Choroid plexus epithelial cell (primary cell): ENCODE data around the gene EPDR1.

Experiments
- DNase-seq: peaks from one replicate; pipeline ENCODE4 v3.0.0-alpha.2; 2010; ENCODE audit warnings: low read depth
- H3K4me3 ChIP-seq: 2 replicates; pipeline ENCODE4 v1.5.1; 2011; ENCODE audit warnings: low read depth, mild to moderate bottlenecking, control low read depth, low read length, moderate library complexity
- TF ChIP-seq, protein P1 (sequence below): conservative IDR thresholded peaks from 2 replicates; pipeline ENCODE4 v1.5.1; 2011; ENCODE audit warnings: low read depth, mild to moderate bottlenecking, control low read depth, inconsistent platforms, low read length, moderate library complexity

EPDR1 gene

DNA sequence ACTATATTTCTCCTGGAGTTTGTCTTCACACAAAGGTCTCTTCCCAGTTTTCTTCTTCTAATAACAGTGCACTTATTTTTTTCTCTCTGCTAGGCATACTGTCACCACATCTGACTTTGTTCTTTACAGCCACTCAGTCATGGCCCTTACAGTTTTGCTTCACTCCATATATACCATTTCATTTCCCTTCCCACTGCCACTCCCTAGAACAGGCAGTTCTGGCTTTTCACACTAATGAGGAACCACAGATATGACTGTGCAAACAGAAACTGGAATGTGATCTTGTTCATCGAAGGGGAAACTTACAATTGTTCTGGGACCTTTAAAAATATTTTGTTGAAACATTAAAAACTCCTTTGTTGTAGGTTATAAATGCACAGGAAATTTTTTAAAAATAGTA lies 67.3 kb downstream of the EPDR1 start:
- DNase-seq: peak; percentile 51
- no peak overlapping the region for H3K4me3 ChIP-seq
- TF ChIP-seq, protein P1, sequence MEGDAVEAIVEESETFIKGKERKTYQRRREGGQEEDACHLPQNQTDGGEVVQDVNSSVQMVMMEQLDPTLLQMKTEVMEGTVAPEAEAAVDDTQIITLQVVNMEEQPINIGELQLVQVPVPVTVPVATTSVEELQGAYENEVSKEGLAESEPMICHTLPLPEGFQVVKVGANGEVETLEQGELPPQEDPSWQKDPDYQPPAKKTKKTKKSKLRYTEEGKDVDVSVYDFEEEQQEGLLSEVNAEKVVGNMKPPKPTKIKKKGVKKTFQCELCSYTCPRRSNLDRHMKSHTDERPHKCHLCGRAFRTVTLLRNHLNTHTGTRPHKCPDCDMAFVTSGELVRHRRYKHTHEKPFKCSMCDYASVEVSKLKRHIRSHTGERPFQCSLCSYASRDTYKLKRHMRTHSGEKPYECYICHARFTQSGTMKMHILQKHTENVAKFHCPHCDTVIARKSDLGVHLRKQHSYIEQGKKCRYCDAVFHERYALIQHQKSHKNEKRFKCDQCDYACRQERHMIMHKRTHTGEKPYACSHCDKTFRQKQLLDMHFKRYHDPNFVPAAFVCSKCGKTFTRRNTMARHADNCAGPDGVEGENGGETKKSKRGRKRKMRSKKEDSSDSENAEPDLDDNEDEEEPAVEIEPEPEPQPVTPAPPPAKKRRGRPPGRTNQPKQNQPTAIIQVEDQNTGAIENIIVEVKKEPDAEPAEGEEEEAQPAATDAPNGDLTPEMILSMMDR: no peak

DNA sequence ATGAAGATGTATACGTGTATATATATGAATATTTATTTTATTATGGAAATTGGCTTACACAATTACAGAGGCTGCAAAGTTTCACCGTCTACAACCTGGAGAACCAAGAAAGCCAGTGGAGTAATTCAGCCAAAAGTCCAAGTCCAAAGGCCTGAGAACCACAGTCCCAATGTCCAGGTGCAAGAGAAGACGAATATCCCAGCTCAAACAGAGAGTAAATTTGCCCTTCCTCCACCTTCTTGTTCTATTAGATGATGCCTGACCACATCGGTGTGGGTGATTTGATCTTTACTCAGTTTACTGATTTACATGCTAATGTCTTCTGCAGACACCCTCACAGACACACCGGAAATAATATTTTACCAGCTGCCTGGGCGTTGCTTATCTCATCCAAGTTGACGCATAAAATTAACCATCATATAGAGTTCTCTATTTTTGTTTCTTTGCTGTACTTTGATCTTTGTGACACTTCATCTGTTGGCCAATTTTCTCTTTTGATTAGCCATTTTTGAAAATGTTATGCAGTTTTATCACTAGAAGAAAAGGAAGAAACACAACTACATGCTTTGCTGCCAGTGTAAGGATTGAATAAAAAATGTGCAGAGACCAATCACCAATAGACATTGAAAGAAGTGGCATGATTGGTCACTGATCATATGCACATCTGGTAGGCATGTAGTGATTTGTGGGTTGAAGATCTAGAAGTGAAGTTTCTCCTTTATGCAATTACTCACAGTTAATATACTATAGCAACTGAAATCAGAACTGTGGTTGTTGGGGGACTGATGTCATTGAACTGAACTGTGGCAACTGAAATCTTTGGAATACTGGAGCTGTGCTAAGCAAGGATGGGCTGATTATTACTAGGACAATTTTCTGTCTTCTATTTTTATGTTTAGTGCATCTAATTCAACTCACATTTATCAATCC lies 68.5 kb downstream of the EPDR1 start:
- TF ChIP-seq, protein P1: no peak
- DNase-seq: no peak

DNA sequence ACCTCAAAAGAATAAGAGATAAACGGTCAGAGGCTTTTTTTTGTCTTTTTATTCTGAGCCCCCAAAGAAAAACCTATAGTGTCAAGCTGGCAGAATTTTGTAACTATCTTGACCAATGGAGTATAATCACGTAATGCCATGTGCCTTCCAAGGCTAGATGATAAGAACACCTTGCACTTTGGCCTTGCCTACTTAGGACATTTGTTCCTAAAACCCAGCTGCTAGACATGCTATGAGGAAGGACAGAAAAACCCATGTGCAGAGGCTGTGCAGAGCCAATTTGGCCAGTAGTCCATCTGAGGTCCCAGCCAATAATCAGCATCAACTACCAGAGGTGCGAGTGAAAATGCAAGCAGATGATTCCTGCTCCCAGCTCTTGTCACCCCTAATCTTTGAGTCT lies 69.9 kb downstream of the EPDR1 start:
- no peak for DNase-seq
- TF ChIP-seq, protein P1: no peak

More for the DNA sequence above, 68.5 kb downstream of the EPDR1 start:
- no peak overlapping the region for H3K4me3 ChIP-seq

DNA sequence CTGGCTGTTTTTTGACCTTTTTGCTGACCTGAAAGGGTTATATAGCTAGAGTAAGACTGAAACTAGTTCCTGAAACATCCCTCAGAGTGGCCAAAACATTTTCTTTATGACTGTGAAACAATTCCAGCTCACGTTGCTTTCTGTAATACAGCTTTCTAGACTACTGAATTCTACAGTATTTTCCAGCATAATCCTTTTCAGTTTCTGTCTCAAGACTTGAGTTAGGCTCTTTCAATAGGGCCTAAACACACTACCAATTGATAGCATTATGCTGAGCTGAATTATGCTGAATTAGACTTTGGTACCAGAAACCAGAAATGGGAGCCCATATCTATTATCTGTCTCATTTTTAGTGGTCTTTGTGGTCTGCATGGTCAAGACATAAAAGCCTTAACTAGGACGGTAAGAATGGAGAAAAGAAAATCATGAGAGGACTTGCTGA lies 72.6 kb downstream of the EPDR1 start:
- no peak for DNase-seq
- TF ChIP-seq, protein P1: no peak
- no peak overlapping the region for H3K4me3 ChIP-seq

More for the DNA sequence above, 69.9 kb downstream of the EPDR1 start:
- H3K4me3 ChIP-seq: no peak overlapping the region

DNA sequence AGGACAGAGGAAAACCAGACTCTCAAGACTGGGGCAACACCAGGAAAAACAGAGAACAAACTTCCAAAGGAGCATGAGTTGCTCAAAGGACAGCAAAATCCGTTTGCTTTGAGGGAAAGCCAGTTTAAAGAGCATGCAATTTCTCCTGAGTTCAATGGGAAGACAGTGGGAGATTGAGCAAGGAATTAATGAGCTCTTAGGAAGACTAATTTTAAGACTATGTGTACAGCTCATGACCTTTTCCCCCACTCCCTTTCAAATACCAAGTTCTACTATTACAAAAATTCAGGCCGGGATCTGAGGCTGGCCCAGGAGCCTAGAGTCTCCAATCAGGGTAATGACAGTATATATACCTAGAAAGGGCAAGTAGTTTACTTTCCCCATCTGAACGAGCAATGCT lies 79.2 kb downstream of the EPDR1 start:
- DNase-seq: peak; percentile 34
- TF ChIP-seq, protein P1: no peak
- H3K4me3 ChIP-seq: no peak overlapping the region

DNA sequence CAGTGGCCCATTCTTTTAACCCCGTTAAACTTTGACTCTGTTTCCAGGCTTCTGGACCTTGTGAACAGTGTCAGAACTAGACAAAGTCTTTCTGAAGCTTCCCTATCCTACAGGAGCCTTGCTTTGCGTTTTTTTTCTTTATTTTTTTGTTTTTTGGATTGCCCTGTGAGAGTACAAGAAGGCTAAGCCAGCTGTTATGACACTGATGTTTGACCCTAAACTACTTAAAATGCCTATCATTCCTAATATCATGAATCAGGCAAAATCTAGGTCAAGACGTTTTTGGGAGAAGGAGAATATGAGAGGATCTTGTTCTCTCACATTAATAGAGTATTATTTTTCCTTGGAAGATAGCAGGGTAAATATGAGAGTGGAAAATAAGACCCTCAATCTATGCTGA lies 79.8 kb downstream of the EPDR1 start:
- TF ChIP-seq, protein P1: no peak
- DNase-seq: peak; percentile 67
- no peak overlapping the region for H3K4me3 ChIP-seq
